Stimulated activated CD8-positive, alpha-beta memory T cell treated with anti-CD3 and anti-CD28 coated beads, Interleukin-15, amount 100 ng/mL, for 24 hours (primary cell): ENCODE data around the gene KLHL21.

ENCODE experiments used
- DNase-seq: peaks from one replicate; pipeline ENCODE4 v3.0.0-alpha.2; 2020; ENCODE audit warnings: low read depth

The KLHL21 gene

GRCh38 chr1:6547301-6547700 is 55.4 kb downstream of the KLHL21 start:
- DNase-seq = no peak

GRCh38 chr1:6546326-6546725 is 56.3 kb downstream of the KLHL21 start:
- no peak for DNase-seq

- DNase-seq = no peak
Observed at GRCh38 chr1:6545276-6546112, 57.2 kb downstream of the KLHL21 start.

- no peak for DNase-seq
Observed at GRCh38 chr1:6544831-6545230, 57.8 kb downstream of the KLHL21 start.
